GM12873 (cell line): ENCODE data around the gene TRIM44.

Experiments used
- TF ChIP-seq, protein P1 (sequence below): IDR thresholded peaks from 2 replicates; pipeline ENCODE4 v1.5.1; 2012; ENCODE audit warnings: low read depth, mild to moderate bottlenecking, moderate library complexity, low read length, control low read depth; ENCODE audit not compliant: insufficient read depth; ENCODE audit errors: missing control alignments

TRIM44 gene

GRCh38 chr11:35765211-35765610 lies 102.6 kb downstream of the TRIM44 start:
- TF ChIP-seq, protein P1, sequence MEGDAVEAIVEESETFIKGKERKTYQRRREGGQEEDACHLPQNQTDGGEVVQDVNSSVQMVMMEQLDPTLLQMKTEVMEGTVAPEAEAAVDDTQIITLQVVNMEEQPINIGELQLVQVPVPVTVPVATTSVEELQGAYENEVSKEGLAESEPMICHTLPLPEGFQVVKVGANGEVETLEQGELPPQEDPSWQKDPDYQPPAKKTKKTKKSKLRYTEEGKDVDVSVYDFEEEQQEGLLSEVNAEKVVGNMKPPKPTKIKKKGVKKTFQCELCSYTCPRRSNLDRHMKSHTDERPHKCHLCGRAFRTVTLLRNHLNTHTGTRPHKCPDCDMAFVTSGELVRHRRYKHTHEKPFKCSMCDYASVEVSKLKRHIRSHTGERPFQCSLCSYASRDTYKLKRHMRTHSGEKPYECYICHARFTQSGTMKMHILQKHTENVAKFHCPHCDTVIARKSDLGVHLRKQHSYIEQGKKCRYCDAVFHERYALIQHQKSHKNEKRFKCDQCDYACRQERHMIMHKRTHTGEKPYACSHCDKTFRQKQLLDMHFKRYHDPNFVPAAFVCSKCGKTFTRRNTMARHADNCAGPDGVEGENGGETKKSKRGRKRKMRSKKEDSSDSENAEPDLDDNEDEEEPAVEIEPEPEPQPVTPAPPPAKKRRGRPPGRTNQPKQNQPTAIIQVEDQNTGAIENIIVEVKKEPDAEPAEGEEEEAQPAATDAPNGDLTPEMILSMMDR: no peak

DNA sequence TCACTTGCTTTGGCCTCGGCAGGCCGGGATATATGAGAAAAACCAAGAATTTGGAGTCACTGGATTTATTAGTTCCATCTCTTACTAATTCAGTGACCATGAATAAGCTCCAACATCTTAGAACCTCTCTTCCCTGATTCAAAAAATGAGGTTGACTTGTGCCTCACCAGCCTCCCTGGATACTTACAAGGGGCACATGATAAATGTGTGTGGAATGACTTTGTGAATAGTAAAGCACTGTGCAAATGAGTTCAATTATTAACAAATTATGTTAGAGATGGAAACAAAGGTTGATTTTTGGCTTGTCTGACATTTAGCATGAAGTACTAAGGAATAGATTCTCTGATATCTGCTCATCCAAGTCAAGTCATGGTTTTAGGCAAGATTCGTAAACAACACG lies 104.1 kb downstream of the TRIM44 start:
- TF ChIP-seq, protein P1: no peak

GRCh38 chr11:35771722-35772121 lies 109.1 kb downstream of the TRIM44 start:
- TF ChIP-seq, protein P1: no peak

DNA sequence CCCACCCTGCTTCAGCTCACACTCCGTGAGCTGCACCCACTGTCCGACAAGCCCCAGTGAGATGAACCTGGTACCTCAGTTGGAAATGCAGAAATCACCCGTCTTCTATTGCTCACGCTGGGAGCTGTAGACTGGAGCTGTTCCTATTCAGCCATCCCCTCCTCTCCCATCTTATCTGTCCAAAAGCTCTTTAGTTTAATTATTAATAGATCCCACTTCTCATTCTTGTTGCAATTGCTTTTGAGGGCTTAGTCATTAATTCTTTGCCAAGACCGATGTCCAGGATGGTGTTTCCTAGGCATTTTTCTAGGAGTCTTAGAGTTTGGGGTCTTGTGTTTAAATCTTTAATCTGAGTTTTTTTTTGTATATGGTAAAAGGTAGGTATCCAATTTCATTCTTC lies 116.8 kb downstream of the TRIM44 start:
- TF ChIP-seq, protein P1: no peak

GRCh38 chr11:35780951-35781860 lies 118.6 kb downstream of the TRIM44 start:
- TF ChIP-seq, protein P1: no peak

DNA sequence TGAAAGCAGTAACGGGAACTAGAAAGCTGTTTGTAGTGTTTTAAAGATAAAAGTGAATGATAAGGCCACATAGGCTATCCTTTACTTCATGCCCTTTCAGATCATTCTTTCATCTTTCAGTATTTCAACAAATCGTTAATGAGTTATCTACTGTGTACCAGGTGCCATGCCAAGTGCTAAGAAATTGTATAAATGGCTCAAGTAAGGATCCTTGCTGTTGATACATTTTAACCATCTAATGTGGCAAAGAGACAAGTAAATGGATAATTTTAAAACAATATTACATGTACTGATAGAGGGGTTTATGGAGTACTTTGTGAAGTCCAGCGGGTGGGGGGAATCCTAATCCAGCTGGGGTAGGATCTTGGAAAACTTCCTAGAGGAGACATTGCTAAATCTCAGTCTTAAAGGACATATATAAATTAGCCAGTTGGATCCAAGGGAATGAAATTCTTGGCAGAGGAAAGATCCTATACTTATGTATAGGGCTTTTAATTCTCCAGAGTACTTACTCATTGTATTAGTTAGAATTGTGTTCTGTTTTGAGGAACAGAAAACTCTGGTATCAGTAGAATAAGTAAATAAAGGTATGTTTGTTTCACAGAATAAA lies 119.4 kb downstream of the TRIM44 start:
- TF ChIP-seq, protein P1: no peak

DNA sequence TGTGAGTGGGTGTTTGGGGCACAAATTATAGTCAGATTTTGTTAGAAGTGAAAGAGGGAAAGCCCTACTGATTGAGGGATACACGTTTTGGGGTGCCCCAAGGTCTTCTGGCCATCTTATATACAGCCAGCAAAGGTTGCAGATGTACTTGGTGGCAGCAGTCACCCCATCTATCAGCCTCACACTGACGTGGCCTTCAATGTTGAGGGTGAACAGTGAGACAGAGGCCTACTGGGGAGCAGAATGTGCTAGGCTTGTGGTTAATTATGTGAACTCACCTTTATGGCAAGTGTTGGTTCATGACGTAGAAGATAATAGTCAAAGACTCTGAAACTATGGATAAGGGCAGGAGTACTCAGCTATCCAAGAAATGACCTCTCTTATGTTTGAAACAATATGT lies 121.2 kb downstream of the TRIM44 start:
- TF ChIP-seq, protein P1: no peak
